HepG2 (cell line): ENCODE results near the gene EHBP1.

Source experiments
- ARNTL ChIP-seq: sonication (generic); formaldehyde crosslinking; IDR thresholded peaks from 2 replicates; pipeline ENCODE4 v1.4.0; 2020; ENCODE audit warnings: mild to moderate bottlenecking, missing genetic modification reagents
- ATRX ChIP-seq: sonication (generic); formaldehyde crosslinking; IDR thresholded peaks from 2 replicates; pipeline ENCODE4 v1.4.0; 2020; ENCODE audit warnings: missing genetic modification reagents, borderline replicate concordance
- EP300 ChIP-seq, 3 experiments: sonication (generic) in 1 of 3; formaldehyde crosslinking in 1 of 3; IDR thresholded peaks; 2 replicates each; pipeline versions ENCODE4 v1.5.1 to v1.6.1; 2011 to 2020; ENCODE audit warnings: low read depth in 2 of 3, low read length in 2 of 3, borderline replicate concordance in 1 of 3, improper control_type of control experiment in 1 of 3, mild to moderate bottlenecking in 1 of 3, missing genetic modification reagents in 1 of 3, moderate library complexity in 1 of 3
- FOXJ3 ChIP-seq: sonication (generic); formaldehyde crosslinking; IDR thresholded peaks from 2 replicates; pipeline ENCODE4 v1.4.0; 2020; ENCODE audit warnings: missing genetic modification reagents, mild to moderate bottlenecking, borderline replicate concordance
- MAFK ChIP-seq, 2 experiments: IDR thresholded peaks in 1 of 2; conservative IDR thresholded peaks in 1 of 2; 2 replicates each; pipeline ENCODE4 v1.6.1; 2011; ENCODE audit warnings: improper control_type of control experiment in 2 of 2, low read length in 2 of 2
- RAD21 ChIP-seq: fragments of 450-650 bp; formaldehyde crosslinking; IDR thresholded peaks from 2 replicates; pipeline ENCODE4 v1.5.0; 2020; ENCODE audit warnings: mild to moderate bottlenecking
- TEAD3 ChIP-seq: optimal IDR thresholded peaks from 2 replicates; pipeline ENCODE3; 2016; ENCODE audit warnings: borderline replicate concordance
- ZNF253 ChIP-seq: sonication (generic); formaldehyde crosslinking; IDR thresholded peaks from 2 replicates; pipeline ENCODE4 v1.8.0; 2022; ENCODE audit warnings: mild to moderate bottlenecking, missing genetic modification reagents, borderline replicate concordance
- ZNF407 ChIP-seq: sonication (generic); formaldehyde crosslinking; IDR thresholded peaks from one replicate; pipeline ENCODE4 v1.5.1; 2020; ENCODE audit warnings: mild to moderate bottlenecking, missing genetic modification reagents; ENCODE audit errors: not compliant biosample characterization
- ZNF597 ChIP-seq: sonication (generic); formaldehyde crosslinking; IDR thresholded peaks from 2 replicates; pipeline ENCODE4 v1.5.0; 2020; ENCODE audit warnings: missing genetic modification reagents
- ZNF768 ChIP-seq: sonication (generic); formaldehyde crosslinking; IDR thresholded peaks from 2 replicates; pipeline ENCODE4 v1.4.0; 2020; ENCODE audit warnings: missing genetic modification reagents
- TF ChIP-seq, protein P1 (sequence below): sonication (generic); formaldehyde crosslinking; IDR thresholded peaks from 2 replicates; pipeline ENCODE4 v1.5.0; 2020; ENCODE audit warnings: mild to moderate bottlenecking, missing genetic modification reagents, moderate library complexity

- no peak for TF ChIP-seq EP300 (IDR thresholded peaks at IDR 0.05; ENCODE audit: low read depth in 2 of 2, low read length in 2 of 2)
- no peak for TF ChIP-seq EP300 (CRISPR knock-in tag; IDR thresholded peaks at IDR 0.05; ENCODE audit: borderline replicate concordance)
- no peak for TF ChIP-seq ZNF768 (CRISPR knock-in tag)
- no peak for TF ChIP-seq ZNF253
- TF ChIP-seq, protein P1, sequence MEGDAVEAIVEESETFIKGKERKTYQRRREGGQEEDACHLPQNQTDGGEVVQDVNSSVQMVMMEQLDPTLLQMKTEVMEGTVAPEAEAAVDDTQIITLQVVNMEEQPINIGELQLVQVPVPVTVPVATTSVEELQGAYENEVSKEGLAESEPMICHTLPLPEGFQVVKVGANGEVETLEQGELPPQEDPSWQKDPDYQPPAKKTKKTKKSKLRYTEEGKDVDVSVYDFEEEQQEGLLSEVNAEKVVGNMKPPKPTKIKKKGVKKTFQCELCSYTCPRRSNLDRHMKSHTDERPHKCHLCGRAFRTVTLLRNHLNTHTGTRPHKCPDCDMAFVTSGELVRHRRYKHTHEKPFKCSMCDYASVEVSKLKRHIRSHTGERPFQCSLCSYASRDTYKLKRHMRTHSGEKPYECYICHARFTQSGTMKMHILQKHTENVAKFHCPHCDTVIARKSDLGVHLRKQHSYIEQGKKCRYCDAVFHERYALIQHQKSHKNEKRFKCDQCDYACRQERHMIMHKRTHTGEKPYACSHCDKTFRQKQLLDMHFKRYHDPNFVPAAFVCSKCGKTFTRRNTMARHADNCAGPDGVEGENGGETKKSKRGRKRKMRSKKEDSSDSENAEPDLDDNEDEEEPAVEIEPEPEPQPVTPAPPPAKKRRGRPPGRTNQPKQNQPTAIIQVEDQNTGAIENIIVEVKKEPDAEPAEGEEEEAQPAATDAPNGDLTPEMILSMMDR (CRISPR knock-in tag), result no peak
- no peak for TF ChIP-seq ZNF407 (CRISPR knock-in tag)
- no peak for TF ChIP-seq TEAD3 (CRISPR knock-in tag)
- TF ChIP-seq FOXJ3, result no peak
- no peak for TF ChIP-seq ARNTL (CRISPR knock-in tag)
- no peak for TF ChIP-seq MAFK (conservative IDR thresholded peaks at IDR 0.05 in 1 of 2, IDR thresholded peaks at IDR 0.05 in 1 of 2; ENCODE audit: low read length in 2 of 2)
- TF ChIP-seq RAD21 (CRISPR knock-in tag), result no peak
- TF ChIP-seq ATRX (CRISPR knock-in tag), result no peak
- no peak for TF ChIP-seq ZNF597
Measured at GRCh38 chr2:63035169-63035568, 329.7 kb downstream of the EHBP1 start.
